DND-41 (cell line): ENCODE data around the gene SND1.

Experiments used
- ATAC-seq: fragments of 200-7000 bp; cut with Tn5 transposase; 3 replicates; pipeline ENCODE4 v1.9.1; 2021; ENCODE audit warnings: low read depth; ENCODE audit not compliant: insufficient read depth
- DNase-seq: peaks from one replicate; pipeline ENCODE4 v3.0.0-alpha.2; 2020
- H2AFZ ChIP-seq: 2 replicates; pipeline ENCODE4 v1.6.0; 2012; ENCODE audit warnings: low read depth, low read length
- H3K27ac ChIP-seq: 2 replicates; pipeline ENCODE4 v1.5.1; 2012; ENCODE audit warnings: low read length, inconsistent platforms
- H3K27me3 ChIP-seq: fragments of 200-600 bp; sonication (generic); 2 replicates; pipeline ENCODE4 v1.6.0; 2012; ENCODE audit warnings: low read length, mild to moderate bottlenecking, inconsistent platforms; ENCODE audit not compliant: insufficient read depth, poor library complexity
- H3K36me3 ChIP-seq: 2 replicates; pipeline ENCODE4 v1.5.1; 2012; ENCODE audit warnings: low read length, inconsistent platforms; ENCODE audit not compliant: insufficient read depth
- H3K4me1 ChIP-seq: 2 replicates; pipeline ENCODE4 v1.5.1; 2012; ENCODE audit warnings: mild to moderate bottlenecking, low read length; ENCODE audit not compliant: insufficient read depth
- H3K4me2 ChIP-seq: 2 replicates; pipeline ENCODE4 v1.6.0; 2012; ENCODE audit warnings: mild to moderate bottlenecking, moderate library complexity, low read length, inconsistent platforms; ENCODE audit not compliant: insufficient read depth
- H3K4me3 ChIP-seq, 2 experiments: fragments of 200-600 bp in 1 of 2; shearing (Covaris generic) in 1 of 2; 2 replicates each; pipeline ENCODE4 v1.5.1; 2012 to 2016; ENCODE audit warnings: inconsistent platforms in 2 of 2, low read length in 2 of 2, mild to moderate bottlenecking in 2 of 2, low read depth in 1 of 2, moderate library complexity in 1 of 2
- H3K79me2 ChIP-seq: 2 replicates; pipeline ENCODE4 v1.6.0; 2012; ENCODE audit warnings: low read length, inconsistent platforms; ENCODE audit not compliant: insufficient read depth
- H3K9ac ChIP-seq: 2 replicates; pipeline ENCODE4 v1.6.0; 2012; ENCODE audit warnings: low read depth, mild to moderate bottlenecking, inconsistent platforms, low read length, moderate library complexity
- H3K9me3 ChIP-seq: 2 replicates; pipeline ENCODE4 v1.5.1; 2012; ENCODE audit warnings: low read length, moderate library complexity, mild to moderate bottlenecking, inconsistent platforms; ENCODE audit not compliant: insufficient read depth, severe bottlenecking
- H4K20me1 ChIP-seq: 2 replicates; pipeline ENCODE4 v1.6.0; 2012; ENCODE audit warnings: low read length; ENCODE audit not compliant: insufficient read depth
- EZH2 ChIP-seq: IDR thresholded peaks from 3 replicates; pipeline ENCODE4 v1.6.1; 2012; ENCODE audit warnings: borderline replicate concordance, low read depth, mild to moderate bottlenecking, moderate library complexity, low read length, inconsistent platforms; ENCODE audit not compliant: severe bottlenecking
- TF ChIP-seq, protein P1 (sequence below): IDR thresholded peaks from 2 replicates; pipeline ENCODE4 v1.5.1; 2012; ENCODE audit warnings: borderline replicate concordance, low read length, moderate library complexity, mild to moderate bottlenecking; ENCODE audit not compliant: poor library complexity, severe bottlenecking; ENCODE audit errors: extremely low read depth

SND1 gene

DNA sequence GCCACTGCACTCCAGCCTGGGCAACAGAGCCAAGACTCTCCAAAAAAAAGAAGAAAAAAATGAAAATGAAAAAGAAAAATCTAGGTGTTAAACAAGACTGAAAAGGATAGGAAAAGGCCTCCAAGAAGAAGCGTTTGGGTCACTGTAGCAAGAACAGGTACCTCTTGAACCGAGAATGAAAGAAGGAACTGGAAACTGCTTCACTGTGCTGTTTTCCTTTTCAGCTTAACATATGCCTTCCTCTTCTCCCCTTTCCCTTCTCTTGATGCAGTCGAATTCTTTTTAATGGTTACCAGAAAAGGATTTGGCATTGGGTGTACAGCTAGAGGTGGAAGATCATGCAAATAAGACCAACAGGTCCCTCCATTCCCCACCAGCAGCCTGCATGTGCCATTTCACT lies 351.2 kb downstream of the SND1 start:
- Histone ChIP-seq H2AFZ (no peak overlapping the region), H4K20me1 (peaks cover 3% of the 10 kb centered on the region; the same call in 1 of the 2 replicates), H3K27me3 (no peaks in the 10 kb centered on the region), H3K79me2 (no peaks in the 10 kb centered on the region), H3K4me1 (0 out of 2 replicates have a peak, but pooled peaks cover 3% of the 10 kb centered on the region), H3K9me3 (no peaks in the 10 kb centered on the region), H3K4me2 (no peak overlapping the region), H3K27ac (no peak overlapping the region), H3K4me3 (no peak overlapping the region), H3K36me3 (peaks cover 7% of the 10 kb centered on the region; the same call in 1 of the 2 replicates), H3K9ac (no peak overlapping the region)
- TF ChIP-seq EZH2: no peak
- TF ChIP-seq, protein P1, sequence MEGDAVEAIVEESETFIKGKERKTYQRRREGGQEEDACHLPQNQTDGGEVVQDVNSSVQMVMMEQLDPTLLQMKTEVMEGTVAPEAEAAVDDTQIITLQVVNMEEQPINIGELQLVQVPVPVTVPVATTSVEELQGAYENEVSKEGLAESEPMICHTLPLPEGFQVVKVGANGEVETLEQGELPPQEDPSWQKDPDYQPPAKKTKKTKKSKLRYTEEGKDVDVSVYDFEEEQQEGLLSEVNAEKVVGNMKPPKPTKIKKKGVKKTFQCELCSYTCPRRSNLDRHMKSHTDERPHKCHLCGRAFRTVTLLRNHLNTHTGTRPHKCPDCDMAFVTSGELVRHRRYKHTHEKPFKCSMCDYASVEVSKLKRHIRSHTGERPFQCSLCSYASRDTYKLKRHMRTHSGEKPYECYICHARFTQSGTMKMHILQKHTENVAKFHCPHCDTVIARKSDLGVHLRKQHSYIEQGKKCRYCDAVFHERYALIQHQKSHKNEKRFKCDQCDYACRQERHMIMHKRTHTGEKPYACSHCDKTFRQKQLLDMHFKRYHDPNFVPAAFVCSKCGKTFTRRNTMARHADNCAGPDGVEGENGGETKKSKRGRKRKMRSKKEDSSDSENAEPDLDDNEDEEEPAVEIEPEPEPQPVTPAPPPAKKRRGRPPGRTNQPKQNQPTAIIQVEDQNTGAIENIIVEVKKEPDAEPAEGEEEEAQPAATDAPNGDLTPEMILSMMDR: no peak
- ATAC-seq: no peak
- DNase-seq: no peak

DNA sequence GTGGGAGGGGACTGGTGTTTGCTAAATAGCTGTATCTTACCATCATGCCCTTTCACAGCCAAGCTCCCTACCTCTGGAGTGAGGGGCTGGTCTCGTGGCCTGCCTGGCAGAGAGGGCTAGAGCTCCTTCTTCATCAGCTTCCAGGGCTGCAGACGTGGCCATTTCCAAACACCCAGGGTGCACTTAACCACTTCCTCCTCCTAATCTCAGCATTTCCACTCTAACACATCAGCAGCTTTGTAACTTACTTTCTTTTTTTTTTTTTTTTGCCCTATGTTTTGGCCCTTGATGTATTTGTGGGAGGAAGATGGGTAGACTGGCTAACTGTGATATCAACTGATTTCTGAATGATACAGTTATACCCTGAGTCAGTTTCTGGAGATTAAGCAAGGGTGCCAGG lies 351.8 kb downstream of the SND1 start:
- Histone ChIP-seq H3K27ac (no peak overlapping the region), H3K36me3 (peaks cover 7% of the 10 kb centered on the region; the same call in 1 of the 2 replicates), H3K9ac (no peak overlapping the region), H3K27me3 (no peaks in the 10 kb centered on the region), H4K20me1 (peaks cover 3% of the 10 kb centered on the region), H3K4me1 (0 out of 2 replicates have a peak, but pooled peaks cover 3% of the 10 kb centered on the region), H2AFZ (no peak overlapping the region), H3K79me2 (no peaks in the 10 kb centered on the region), H3K4me2 (no peak overlapping the region), H3K4me3 (no peak overlapping the region), H3K9me3 (no peaks in the 10 kb centered on the region)
- ATAC-seq (peak; percentile 78), DNase-seq (peak; percentile 25)
- TF ChIP-seq, protein P1: no peak
- TF ChIP-seq EZH2: no peak

DNA sequence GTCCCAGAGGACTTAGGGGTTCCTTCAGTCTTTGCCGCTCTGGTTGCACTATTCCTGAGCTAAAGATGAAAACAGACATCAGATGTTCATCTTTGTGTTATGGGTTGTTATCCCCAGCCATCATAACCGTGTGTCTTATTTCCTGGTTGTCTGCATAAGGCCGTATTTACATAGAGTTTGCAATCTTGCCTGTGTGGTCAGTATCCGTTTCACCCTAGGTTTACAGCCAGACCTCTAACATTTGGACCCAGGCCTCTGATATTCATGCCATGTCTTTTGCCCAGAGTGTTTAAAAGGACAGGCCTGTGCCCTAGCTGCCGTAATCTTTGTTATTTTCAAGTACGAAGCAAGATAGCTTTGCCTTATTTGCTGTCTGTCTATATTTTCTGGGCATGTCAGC lies 352.6 kb downstream of the SND1 start:
- Histone ChIP-seq H4K20me1 (peaks cover 3% of the 10 kb centered on the region), H3K4me1 (0 out of 2 replicates have a peak, but pooled peaks cover 3% of the 10 kb centered on the region), H3K9ac (no peak overlapping the region)

More for the DNA sequence above, 352.6 kb downstream of the SND1 start:
- no peaks in the 10 kb centered on the region for H3K27me3 ChIP-seq
- DNase-seq: no peak
- no peak overlapping the region for H3K27ac ChIP-seq
- H3K4me2 ChIP-seq: no peak overlapping the region
- H3K79me2 ChIP-seq: no peaks in the 10 kb centered on the region
- H3K9me3 ChIP-seq: no peaks in the 10 kb centered on the region
- no peak for ATAC-seq
- H3K36me3 ChIP-seq: peaks cover 7% of the 10 kb centered on the region; the same call in 1 of the 2 replicates
- no peak overlapping the region for H2AFZ ChIP-seq
- TF ChIP-seq EZH2: no peak
- TF ChIP-seq, protein P1: no peak
- H3K4me3 ChIP-seq: no peak overlapping the region
